ENCODE data around the gene GLYAT. TPM values are rescaled to one million over a fixed set of nuclear protein-coding genes. Genes with fewer than 3 reads are reported as not detected.
"Not testable (repeated sequence)": the region's sequence is repeated elsewhere in the genome, so short reads cannot be mapped to it uniquely, and the experiment has no call there.

The GLYAT gene
- total RNA-seq, 1 donor from 2014 or later = not detected

DNA sequence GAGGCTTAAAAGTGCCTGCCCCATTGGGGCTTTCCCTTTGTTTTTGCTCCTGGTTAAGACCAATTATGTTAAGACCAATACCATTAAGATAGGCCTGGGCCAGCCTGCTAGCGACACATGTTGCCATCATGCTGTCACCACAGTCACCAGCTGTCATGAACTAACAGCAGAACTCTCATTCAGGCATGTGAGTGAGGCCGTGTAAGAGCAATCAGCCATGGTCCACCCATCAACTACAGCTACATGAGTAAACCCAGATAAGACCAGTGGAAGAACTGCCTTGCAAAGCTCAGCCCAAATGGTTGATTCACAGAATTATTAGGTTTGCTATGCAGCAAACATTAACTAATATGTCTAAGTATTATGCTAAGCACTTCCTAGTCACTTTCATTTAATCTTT, 19.9 kb downstream of the GLYAT start:
- H3K4me3 ChIP-seq (ENCODE audit: low read depth, low read length) = no peak overlapping the region
- DNase-seq (ENCODE audit: low read depth) = no peak
- TF ChIP-seq, protein P1, sequence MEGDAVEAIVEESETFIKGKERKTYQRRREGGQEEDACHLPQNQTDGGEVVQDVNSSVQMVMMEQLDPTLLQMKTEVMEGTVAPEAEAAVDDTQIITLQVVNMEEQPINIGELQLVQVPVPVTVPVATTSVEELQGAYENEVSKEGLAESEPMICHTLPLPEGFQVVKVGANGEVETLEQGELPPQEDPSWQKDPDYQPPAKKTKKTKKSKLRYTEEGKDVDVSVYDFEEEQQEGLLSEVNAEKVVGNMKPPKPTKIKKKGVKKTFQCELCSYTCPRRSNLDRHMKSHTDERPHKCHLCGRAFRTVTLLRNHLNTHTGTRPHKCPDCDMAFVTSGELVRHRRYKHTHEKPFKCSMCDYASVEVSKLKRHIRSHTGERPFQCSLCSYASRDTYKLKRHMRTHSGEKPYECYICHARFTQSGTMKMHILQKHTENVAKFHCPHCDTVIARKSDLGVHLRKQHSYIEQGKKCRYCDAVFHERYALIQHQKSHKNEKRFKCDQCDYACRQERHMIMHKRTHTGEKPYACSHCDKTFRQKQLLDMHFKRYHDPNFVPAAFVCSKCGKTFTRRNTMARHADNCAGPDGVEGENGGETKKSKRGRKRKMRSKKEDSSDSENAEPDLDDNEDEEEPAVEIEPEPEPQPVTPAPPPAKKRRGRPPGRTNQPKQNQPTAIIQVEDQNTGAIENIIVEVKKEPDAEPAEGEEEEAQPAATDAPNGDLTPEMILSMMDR (conservative IDR thresholded peaks at IDR 0.05; ENCODE audit: low read depth, low read length) = no peak

DNA sequence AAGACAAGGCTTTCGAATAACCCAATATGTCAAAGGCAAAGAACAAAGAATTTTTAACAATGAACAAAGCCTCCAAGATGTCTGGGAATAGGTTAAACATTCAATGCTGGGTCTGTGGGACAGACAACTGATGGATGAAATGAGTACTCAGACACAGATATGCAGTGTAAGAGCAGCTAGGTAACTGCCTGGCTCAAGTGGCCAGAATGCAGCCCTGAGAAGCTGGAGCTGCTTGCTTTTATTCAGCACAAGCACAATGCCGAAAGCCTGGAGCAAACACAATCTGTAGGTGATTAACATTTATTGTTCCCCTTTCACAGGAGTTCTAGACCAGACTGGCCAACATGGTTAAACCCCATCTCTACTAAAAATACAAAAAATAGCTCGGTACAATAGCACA, 24.0 kb downstream of the GLYAT start:
- TF ChIP-seq, protein P1 (conservative IDR thresholded peaks at IDR 0.05; ENCODE audit: low read depth, low read length) = no peak
- H3K4me3 ChIP-seq (ENCODE audit: low read depth, low read length) = no peak overlapping the region
- no peak for DNase-seq (ENCODE audit: low read depth)

DNA sequence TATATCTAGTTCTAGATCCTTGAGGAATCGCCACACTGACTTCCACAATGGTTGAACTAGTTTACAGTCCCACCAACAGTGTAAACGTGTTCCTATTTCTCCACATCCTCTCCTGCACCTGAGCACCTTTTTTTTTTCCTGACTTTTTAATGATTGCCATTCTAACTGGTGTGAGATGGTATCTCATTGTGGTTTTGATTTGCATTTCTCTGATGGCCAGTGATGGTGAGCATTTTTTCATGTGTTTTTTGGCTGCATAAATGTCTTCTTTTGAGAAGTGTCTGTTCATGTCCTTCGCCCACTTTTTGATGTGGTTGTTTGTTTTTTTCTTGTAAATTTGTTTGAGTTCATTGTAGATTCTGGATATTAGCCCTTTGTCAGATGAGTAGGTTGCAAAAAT, 34.9 kb downstream of the GLYAT start:
- not testable (repeated sequence) for DNase-seq (ENCODE audit: low read depth); H3K4me3 ChIP-seq (ENCODE audit: low read depth, low read length)

DNA sequence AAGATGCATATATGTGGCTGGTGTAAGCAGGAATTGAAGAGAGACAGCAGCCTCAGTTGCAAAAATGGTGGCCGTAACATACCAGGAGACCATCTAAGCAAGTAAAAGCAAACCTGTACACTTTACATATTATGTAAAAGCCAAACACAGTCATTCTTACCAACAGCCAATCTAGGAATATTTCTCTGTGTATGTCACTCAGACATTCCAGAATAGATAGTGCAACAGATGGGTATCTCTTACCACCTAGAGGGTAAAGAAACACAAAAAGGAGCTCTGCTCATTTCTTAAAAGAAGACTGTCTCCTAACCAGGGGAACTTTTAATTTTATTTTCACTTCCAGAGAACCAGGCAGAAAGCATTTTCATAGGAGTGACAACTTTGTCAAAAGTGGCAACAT, 38.7 kb downstream of the GLYAT start:
- no peak for DNase-seq (ENCODE audit: low read depth)
- no peak overlapping the region for H3K4me3 ChIP-seq (ENCODE audit: low read depth, low read length)
- TF ChIP-seq, protein P1 (conservative IDR thresholded peaks at IDR 0.05; ENCODE audit: low read depth, low read length) = no peak

DNA sequence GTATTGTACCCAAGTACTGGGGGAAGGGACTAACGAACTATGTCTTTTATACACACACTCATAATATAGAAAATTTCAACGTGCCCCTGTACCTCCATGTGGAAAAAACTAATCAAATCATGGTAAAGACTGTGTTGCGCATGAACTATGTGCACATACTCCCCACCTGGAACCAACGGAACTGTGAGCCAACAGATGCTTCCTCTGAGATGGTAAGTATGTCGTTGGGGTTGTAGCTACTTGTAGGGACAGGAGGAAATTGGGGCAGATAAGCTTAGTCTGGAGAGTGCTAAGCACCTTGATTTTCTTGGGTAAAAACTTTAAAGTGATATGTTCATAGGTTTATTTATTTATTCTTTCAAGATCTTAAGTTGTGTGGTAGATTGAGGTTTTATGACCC, 40.1 kb downstream of the GLYAT start:
- TF ChIP-seq, protein P1 (conservative IDR thresholded peaks at IDR 0.05; ENCODE audit: low read depth, low read length) = no peak
- DNase-seq (ENCODE audit: low read depth) = no peak
- no peak overlapping the region for H3K4me3 ChIP-seq (ENCODE audit: low read depth, low read length)

DNA sequence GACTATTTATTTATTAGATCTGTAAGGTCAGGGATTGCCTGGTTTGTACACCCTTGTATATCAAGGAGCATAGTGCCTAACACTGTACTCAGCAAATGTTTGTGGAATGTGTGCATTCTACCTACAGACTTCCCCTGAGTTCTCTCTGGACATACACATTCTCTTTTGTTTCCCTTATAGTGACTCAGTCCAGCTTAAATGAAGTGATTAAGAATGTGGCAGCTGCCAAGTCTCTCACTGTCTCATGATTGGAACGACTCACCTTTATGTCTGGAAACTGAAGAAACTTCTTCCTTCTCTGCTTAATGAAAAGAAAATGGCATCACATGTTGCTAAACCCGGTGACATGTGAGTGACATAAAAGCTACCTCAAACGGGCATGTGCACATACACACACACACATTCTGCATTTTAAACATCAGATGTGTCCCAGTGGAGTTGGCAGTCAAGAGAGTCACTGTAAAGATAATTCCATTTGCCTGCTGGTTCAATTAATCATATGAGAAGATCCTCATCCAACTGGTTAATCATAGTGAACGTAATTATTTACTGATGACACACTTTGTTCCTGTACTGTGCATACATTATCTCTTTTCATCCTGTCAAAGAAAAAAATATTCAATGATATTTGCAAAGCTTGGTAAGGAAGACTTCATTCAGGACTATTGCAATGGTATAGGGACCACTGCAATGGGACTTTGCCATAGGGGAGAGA, 42.8 kb downstream of the GLYAT start:
- DNase-seq (ENCODE audit: low read depth) = peak; percentile 61
- TF ChIP-seq, protein P1 (conservative IDR thresholded peaks at IDR 0.05; ENCODE audit: low read depth, low read length) = no peak
- no peak overlapping the region for H3K4me3 ChIP-seq (ENCODE audit: low read depth, low read length)

DNA sequence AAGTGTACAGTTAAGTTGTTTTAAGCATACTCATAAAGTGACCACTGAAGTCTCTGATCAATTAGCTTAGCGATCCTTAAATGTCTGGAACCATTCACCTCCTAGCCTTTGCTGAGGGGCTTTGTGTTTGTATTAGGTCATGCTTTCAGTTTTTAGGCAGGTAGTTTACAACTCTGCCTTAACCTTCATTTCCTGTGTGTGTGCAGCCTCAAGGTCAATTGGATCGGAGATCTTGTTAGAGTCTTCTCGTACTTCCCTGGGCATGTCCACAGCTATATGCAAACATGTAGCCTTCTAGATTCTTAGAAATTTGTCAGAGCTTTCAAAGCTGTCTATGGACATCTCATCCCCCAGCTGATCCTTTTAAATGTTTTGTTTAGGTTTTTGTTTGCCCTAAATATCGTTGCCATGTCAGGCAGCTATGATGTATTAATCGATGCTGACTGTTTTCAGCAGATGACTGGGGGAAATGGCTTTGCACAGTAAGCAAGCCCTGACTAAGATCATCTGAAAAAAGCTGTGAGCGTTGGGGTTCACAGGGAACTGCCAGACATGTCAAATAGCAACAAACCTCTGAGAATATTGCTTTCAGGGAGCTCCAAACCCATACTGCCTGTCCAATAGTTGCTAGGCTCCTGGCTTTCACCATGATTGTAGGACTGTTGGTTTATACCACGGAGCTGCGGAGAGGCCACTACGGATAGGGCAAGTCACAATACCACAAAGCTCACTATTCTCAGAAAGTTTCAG, 45.6 kb downstream of the GLYAT start:
- TF ChIP-seq, protein P1 (conservative IDR thresholded peaks at IDR 0.05; ENCODE audit: low read depth, low read length) = no peak
- DNase-seq (ENCODE audit: low read depth) = no peak
- H3K4me3 ChIP-seq (ENCODE audit: low read depth, low read length) = no peak overlapping the region

DNA sequence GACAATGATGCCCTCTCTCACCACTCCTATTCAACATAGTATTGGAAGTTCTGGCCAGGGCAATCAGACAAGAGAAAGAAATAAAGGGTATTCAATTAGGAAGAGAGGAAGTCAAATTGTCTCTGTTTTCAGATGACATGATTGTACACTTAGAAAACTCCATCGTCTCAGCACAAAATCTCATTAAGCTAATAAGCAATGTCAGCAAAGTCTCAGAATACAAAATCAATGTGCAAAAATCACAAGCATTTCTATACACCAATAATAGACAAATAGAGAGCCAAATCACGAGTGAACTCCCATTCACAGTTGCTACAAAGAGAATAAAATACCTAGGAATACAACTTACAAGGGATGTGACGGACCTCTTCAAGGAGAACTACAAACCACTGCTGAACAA, 49.1 kb downstream of the GLYAT start:
- DNase-seq (ENCODE audit: low read depth); H3K4me3 ChIP-seq (ENCODE audit: low read depth, low read length): not testable (repeated sequence)

DNA sequence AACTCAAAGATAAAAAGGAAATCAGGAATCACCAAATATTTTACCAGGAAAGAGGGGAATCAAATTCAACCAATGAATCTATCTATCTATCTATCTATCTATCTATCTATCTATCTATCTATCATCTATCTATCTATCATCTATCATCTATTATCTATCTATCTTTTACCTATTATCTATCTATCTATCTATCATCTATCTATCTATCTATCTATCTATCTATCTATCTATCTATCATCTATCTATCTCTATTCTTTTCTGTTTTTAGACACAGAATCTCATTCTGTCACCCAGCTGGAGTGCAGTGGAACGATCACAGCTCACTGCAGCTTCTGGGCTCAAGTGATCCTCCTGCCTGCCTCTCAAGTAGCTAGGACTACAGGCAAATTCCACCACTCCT, 54.2 kb downstream of the GLYAT start:
- DNase-seq (ENCODE audit: low read depth); H3K4me3 ChIP-seq (ENCODE audit: low read depth, low read length): not testable (repeated sequence)
